Neuronal stem cell (in vitro differentiated cells): ENCODE results near the gene HS2ST1.

ENCODE experiments used
- DNase-seq: peaks from one replicate; pipeline ENCODE4 v3.0.0-alpha.2; 2013; ENCODE audit warnings: low spot score
- H2AFZ ChIP-seq: one replicate; pipeline ENCODE4 v1.6.1; 2013; ENCODE audit warnings: mild to moderate bottlenecking, low read length, inconsistent platforms
- H2AK5ac ChIP-seq: 2 replicates; pipeline ENCODE4 v1.6.1; 2013; ENCODE audit warnings: low read depth, mild to moderate bottlenecking, inconsistent platforms, low read length, moderate library complexity, mixed read lengths
- H2BK120ac ChIP-seq: 2 replicates; pipeline ENCODE4 v1.6.1; 2013; ENCODE audit warnings: low read depth, mild to moderate bottlenecking, inconsistent platforms, low read length, moderate library complexity, mixed read lengths
- H2BK12ac ChIP-seq: one replicate; pipeline ENCODE4 v1.6.1; 2013; ENCODE audit warnings: low read length, inconsistent platforms
- H2BK15ac ChIP-seq: 2 replicates; pipeline ENCODE4 v1.6.1; 2013; ENCODE audit warnings: mild to moderate bottlenecking, low read length, inconsistent platforms, mixed read lengths
- H2BK5ac ChIP-seq: one replicate; pipeline ENCODE4 v1.6.1; 2013; ENCODE audit warnings: inconsistent platforms, mild to moderate bottlenecking, low read length, moderate library complexity
- H3K14ac ChIP-seq: one replicate; pipeline ENCODE4 v1.6.1; 2013; ENCODE audit warnings: low read length, inconsistent platforms
- H3K18ac ChIP-seq: 2 replicates; pipeline ENCODE4 v1.6.1; 2013; ENCODE audit warnings: low read length, inconsistent platforms
- H3K23ac ChIP-seq: 2 replicates; pipeline ENCODE4 v1.6.1; 2013; ENCODE audit warnings: low read depth, mild to moderate bottlenecking, mixed read lengths, low read length, inconsistent platforms; ENCODE audit not compliant: poor library complexity
- H3K27ac ChIP-seq: replicated peaks from 3 replicates; pipeline ENCODE4 v1.5.1; 2013; ENCODE audit warnings: low read length, inconsistent platforms
- H3K27me3 ChIP-seq, 3 experiments: 2 replicates each; pipeline ENCODE4 v1.6.1; 2013; ENCODE audit warnings: low read length in 3 of 3, mild to moderate bottlenecking in 2 of 3, inconsistent platforms in 1 of 3, low read depth in 1 of 3, mixed read lengths in 1 of 3, moderate library complexity in 1 of 3; ENCODE audit not compliant: control insufficient read depth in 3 of 3, insufficient read depth in 3 of 3
- H3K36me3 ChIP-seq, 2 donors: replicated peaks in 1 of 2; 2 replicates each; pipeline ENCODE4 v1.6.1; 2013; ENCODE audit warnings: low read length in 2 of 2; ENCODE audit not compliant: control insufficient read depth in 2 of 2, insufficient read depth in 2 of 2
- H3K4ac ChIP-seq: 2 replicates; pipeline ENCODE4 v1.6.1; 2013; ENCODE audit warnings: inconsistent platforms, mild to moderate bottlenecking, low read length, moderate library complexity
- H3K4me1 ChIP-seq, 2 donors: 1 replicate in 1 of 2; 2 replicates in 1 of 2; pipeline ENCODE4 v1.6.1; 2013; ENCODE audit warnings: low read length in 2 of 2, low read depth in 1 of 2; ENCODE audit not compliant: control insufficient read depth in 2 of 2, insufficient read depth in 1 of 2
- H3K4me2 ChIP-seq: one replicate; pipeline ENCODE4 v1.6.1; 2013; ENCODE audit warnings: mild to moderate bottlenecking, low read length, inconsistent platforms; ENCODE audit not compliant: insufficient read depth, poor library complexity, severe bottlenecking
- H3K4me3 ChIP-seq, 2 donors: 2 replicates each; pipeline ENCODE4 v1.5.1; 2013; ENCODE audit warnings: low read length in 2 of 2, mild to moderate bottlenecking in 2 of 2, inconsistent platforms in 1 of 2, moderate library complexity in 1 of 2
- H3K79me1 ChIP-seq: one replicate; pipeline ENCODE4 v1.6.1; 2013; ENCODE audit warnings: low read depth, mild to moderate bottlenecking, inconsistent platforms, low read length, moderate library complexity
- H3K9ac ChIP-seq: one replicate; pipeline ENCODE4 v1.6.1; 2013; ENCODE audit warnings: mild to moderate bottlenecking, low read depth, low read length, inconsistent platforms; ENCODE audit not compliant: poor library complexity
- H3K9me3 ChIP-seq, 2 donors: replicated peaks in 1 of 2; 2 replicates each; pipeline versions ENCODE3 to v1.6.1; 2013; ENCODE audit warnings: low read length in 2 of 2, mild to moderate bottlenecking in 2 of 2, inconsistent platforms in 1 of 2, low read depth in 1 of 2, mixed read lengths in 1 of 2, moderate library complexity in 1 of 2; ENCODE audit not compliant: control insufficient read depth in 2 of 2, insufficient read depth in 1 of 2
- H4K8ac ChIP-seq: one replicate; pipeline ENCODE4 v1.6.1; 2013; ENCODE audit warnings: low read depth, mild to moderate bottlenecking, inconsistent platforms, low read length, moderate library complexity
- H4K91ac ChIP-seq: one replicate; pipeline ENCODE4 v1.6.1; 2013; ENCODE audit warnings: low read length, low read depth, mild to moderate bottlenecking, inconsistent platforms; ENCODE audit not compliant: poor library complexity
- WGBS, 2 donors: extraction: QIAGEN DNeasy Blood & Tissue Kit; methylation state at CpG; one replicate each; pipeline ENCODE4 v1.1.7; 2013; ENCODE audit warnings: missing lambda C conversion rate in 2 of 2, mixed read lengths in 1 of 2; ENCODE audit not compliant: insufficient read length in 2 of 2, insufficient replicate concordance in 1 of 2; ENCODE audit errors: extremely low coverage in 2 of 2; 5-methylcytosine and 5-hydroxymethylcytosine counted together

The HS2ST1 gene

GRCh38 chr1:87039096-87039495, 124.7 kb downstream of the HS2ST1 start:
- Histone ChIP-seq H3K4me2 (no peak overlapping the region), H3K14ac (no peak overlapping the region), H3K27ac (no peak overlapping the region), H3K4me1 (peaks cover 0 to 1% of the 10 kb centered on the region in 2 donors), H2AK5ac (no peak overlapping the region), H2BK5ac (no peak overlapping the region), H2BK15ac (no peak overlapping the region), H3K9ac (no peak overlapping the region), H3K23ac (no peak overlapping the region), H3K4ac (no peak overlapping the region), H3K27me3 (no peaks in the 10 kb centered on the region), H2AFZ (no peak overlapping the region), H4K91ac (no peak overlapping the region), H3K79me1 (no peaks in the 10 kb centered on the region), H3K9me3 (no peaks in the 10 kb centered on the region), H4K8ac (no peak overlapping the region), H2BK120ac (no peak overlapping the region), H2BK12ac (no peak overlapping the region), H3K4me3 (no peak overlapping the region), H3K18ac (no peak overlapping the region), H3K36me3 (no peaks in the 10 kb centered on the region)
- no peak for DNase-seq
- WGBS, 2 donors: no CpG with 5 or more reads among the region's 3 CpGs

GRCh38 chr1:87042111-87042811, 127.8 kb downstream of the HS2ST1 start:
- Histone ChIP-seq H2BK120ac (no peak overlapping the region), H2AFZ (no peak overlapping the region), H3K14ac (no peak overlapping the region), H2BK12ac (no peak overlapping the region), H3K4me1 (peaks cover 0 to 1% of the 10 kb centered on the region in 2 donors), H3K27me3 (no peaks in the 10 kb centered on the region), H2BK5ac (no peak overlapping the region), H3K23ac (no peak overlapping the region), H3K79me1 (no peaks in the 10 kb centered on the region), H4K91ac (no peak overlapping the region), H3K9me3 (peaks cover 0 to 5% of the 10 kb centered on the region in 2 donors), H3K4ac (no peak overlapping the region), H3K36me3 (no peaks in the 10 kb centered on the region), H4K8ac (no peak overlapping the region), H2AK5ac (no peak overlapping the region), H3K9ac (no peak overlapping the region), H3K4me3 (no peak overlapping the region), H2BK15ac (no peak overlapping the region), H3K18ac (no peak overlapping the region), H3K4me2 (no peak overlapping the region), H3K27ac (no peak overlapping the region)
- no CpG with 5 or more reads among the region's 4 CpGs for WGBS, 2 donors
- no peak for DNase-seq

- H3K27ac ChIP-seq: no peak overlapping the region
- no peak overlapping the region for H2BK15ac ChIP-seq
- H3K79me1 ChIP-seq: no peaks in the 10 kb centered on the region
- H4K91ac ChIP-seq: no peak overlapping the region
- H3K4me3 ChIP-seq: no peak overlapping the region
- H3K27me3 ChIP-seq: no peaks in the 10 kb centered on the region
- no peaks in the 10 kb centered on the region for H3K36me3 ChIP-seq
- H3K18ac ChIP-seq: no peak overlapping the region
- no peak overlapping the region for H2BK5ac ChIP-seq
- no peak overlapping the region for H2AFZ ChIP-seq
- H3K14ac ChIP-seq: no peak overlapping the region
- H3K9me3 ChIP-seq: peaks cover 2 to 20% of the 10 kb centered on the region in 2 donors
- H3K4me2 ChIP-seq: no peak overlapping the region
- no peak overlapping the region for H3K9ac ChIP-seq
- no peak overlapping the region for H4K8ac ChIP-seq
- no peaks in the 10 kb centered on the region for H3K4me1 ChIP-seq
- no peak overlapping the region for H3K4ac ChIP-seq
- DNase-seq: no peak
- no peak overlapping the region for H2BK12ac ChIP-seq
- H2BK120ac ChIP-seq: no peak overlapping the region
- no peak overlapping the region for H3K23ac ChIP-seq
- no peak overlapping the region for H2AK5ac ChIP-seq
Observed at GRCh38 chr1:87044424-87044823, 130.0 kb downstream of the HS2ST1 start.

GRCh38 chr1:87044840-87045239, 130.4 kb downstream of the HS2ST1 start:
- Histone ChIP-seq H3K4me2 (no peak overlapping the region), H3K18ac (no peak overlapping the region), H3K14ac (no peak overlapping the region), H3K23ac (no peak overlapping the region), H3K27ac (no peak overlapping the region), H3K9ac (no peak overlapping the region), H3K4me3 (no peak overlapping the region), H2BK120ac (no peak overlapping the region), H4K91ac (no peak overlapping the region), H3K79me1 (no peaks in the 10 kb centered on the region), H2BK15ac (no peak overlapping the region), H2BK5ac (no peak overlapping the region), H2AFZ (no peak overlapping the region), H2AK5ac (no peak overlapping the region), H3K4ac (no peak overlapping the region), H3K27me3 (no peaks in the 10 kb centered on the region), H3K36me3 (no peaks in the 10 kb centered on the region), H3K9me3 (peaks cover 2 to 20% of the 10 kb centered on the region in 2 donors), H3K4me1 (no peaks in the 10 kb centered on the region), H4K8ac (no peak overlapping the region), H2BK12ac (no peak overlapping the region)
- no CpG with 5 or more reads among the region's 5 CpGs for WGBS, 2 donors
- no peak for DNase-seq
